ENCODE measurements around the gene FLAD1.

Gene FLAD1

GRCh38 chr1:155003766-155004351, 20.7 kb downstream of the FLAD1 start:
- no peak for TF ChIP-seq CTCF (IDR thresholded peaks at IDR 0.05; ENCODE audit: control extremely low read depth, extremely low read depth, low read depth, missing control alignments)
- CTCF ChIA-PET: interaction anchor here (1.4 to 13.3 kb wide), 2 partner anchors 13 to 48 kb away, joined by 3 to 175 read pairs; partner anchors contain the start of gene PBXIP1
- POLR2A ChIA-PET: interaction anchor here (0.7 kb wide), 1 partner anchor 398 kb away, joined by 3 read pairs; no protein-coding TSS in a partner anchor
- no peak for DNase-seq (ENCODE audit: extremely low spot score)

- no peak for TF ChIP-seq CTCF (IDR thresholded peaks at IDR 0.05; ENCODE audit: control extremely low read depth, extremely low read depth, low read depth, missing control alignments)
- DNase-seq (ENCODE audit: extremely low spot score): no peak
- CTCF ChIA-PET: interaction anchor here (1.4 to 13.3 kb wide), 2 partner anchors 12 to 49 kb away, joined by 3 to 175 read pairs; partner anchors contain the start of gene PBXIP1
- POLR2A ChIA-PET: no interaction called here
Measured at GRCh38 chr1:155004352-155005075, 21.4 kb downstream of the FLAD1 start.

- TF ChIP-seq CTCF (IDR thresholded peaks at IDR 0.05; ENCODE audit: control extremely low read depth, extremely low read depth, low read depth, missing control alignments): no peak
- DNase-seq (ENCODE audit: extremely low spot score): no peak
- ChIA-PET CTCF (interaction anchor here (1.2 to 13.3 kb wide), 5 partner anchors 9 to 50 kb away, joined by 3 to 175 read pairs (median 5); partner anchors contain the start of genes ADAM15 and PBXIP1), POLR2A (no interaction called here)
Measured at GRCh38 chr1:155005076-155006011, 22.2 kb downstream of the FLAD1 start.

GRCh38 chr1:155006601-155007101, 23.5 kb downstream of the FLAD1 start:
- POLR2A ChIA-PET: no interaction called here
- CTCF ChIA-PET: interaction anchor here (1.2 to 3.9 kb wide), 3 partner anchors 10 to 44 kb away, joined by 5 to 48 read pairs (median 5); partner anchors contain the start of gene ADAM15
- no peak for TF ChIP-seq CTCF (IDR thresholded peaks at IDR 0.05; ENCODE audit: control extremely low read depth, extremely low read depth, low read depth, missing control alignments)
- no peak for DNase-seq (ENCODE audit: extremely low spot score)

GRCh38 chr1:155007251-155007828, 24.2 kb downstream of the FLAD1 start:
- TF ChIP-seq CTCF (IDR thresholded peaks at IDR 0.05; ENCODE audit: control extremely low read depth, extremely low read depth, low read depth, missing control alignments): no peak
- ChIA-PET POLR2A (interaction anchor here (0.6 kb wide), 1 partner anchor 1050 kb away, joined by 3 read pairs; no protein-coding TSS in a partner anchor), CTCF (interaction anchor here (0.9 to 3.9 kb wide), 7 partner anchors 8 to 78 kb away, joined by 3 to 48 read pairs (median 5); partner anchors contain the start of gene ADAM15)
- DNase-seq (ENCODE audit: extremely low spot score): no peak
